Adrenal gland (tissue), 5 donors: ENCODE measurements around the gene EZH2.

Experiments used
- CTCF ChIP-seq, 6 experiments: fragments of 450-650 bp in 4 of 6; fragments of 200-600 bp in 2 of 6; sonication (generic) in 1 of 6; IDR thresholded peaks; 1 replicate in 5 of 6; 2 replicates in 1 of 6; pipeline versions ENCODE4 v1.5.1 to v1.8.0; 2016 to 2021; ENCODE audit warnings: antibody characterized with exemption in 6 of 6, mild to moderate bottlenecking in 2 of 6, moderate library complexity in 1 of 6
- POLR2A ChIP-seq, 2 donors: fragments of 450-650 bp; IDR thresholded peaks; one replicate each; pipeline ENCODE4 v1.6.1; 2017; ENCODE audit warnings: antibody characterized with exemption in 2 of 2, mild to moderate bottlenecking in 2 of 2, moderate library complexity in 1 of 2
- donor health status: DM: no; HTN: no; CAD: no.

- TF ChIP-seq POLR2A (IDR thresholded peaks at IDR 0.05) (no peak), CTCF (IDR thresholded peaks at IDR 0.05) (no peak)
Measured at GRCh38 chr7:148921189-148921588, 37.1 kb upstream of the EZH2 start.
